Hypothalamus (tissue), 51 donors: Measurements from ENCODE around the gene ITFG2.
"Not testable (repeated sequence)": the region's sequence is repeated elsewhere in the genome, so short reads cannot be mapped to it uniquely, and the experiment has no call there.

ENCODE experiments used
- DNase-seq, 51 donors: peaks; one replicate each; lab custom pipeline; 2025; lab: John Stamatoyannopoulos, UW

ITFG2 gene

DNA sequence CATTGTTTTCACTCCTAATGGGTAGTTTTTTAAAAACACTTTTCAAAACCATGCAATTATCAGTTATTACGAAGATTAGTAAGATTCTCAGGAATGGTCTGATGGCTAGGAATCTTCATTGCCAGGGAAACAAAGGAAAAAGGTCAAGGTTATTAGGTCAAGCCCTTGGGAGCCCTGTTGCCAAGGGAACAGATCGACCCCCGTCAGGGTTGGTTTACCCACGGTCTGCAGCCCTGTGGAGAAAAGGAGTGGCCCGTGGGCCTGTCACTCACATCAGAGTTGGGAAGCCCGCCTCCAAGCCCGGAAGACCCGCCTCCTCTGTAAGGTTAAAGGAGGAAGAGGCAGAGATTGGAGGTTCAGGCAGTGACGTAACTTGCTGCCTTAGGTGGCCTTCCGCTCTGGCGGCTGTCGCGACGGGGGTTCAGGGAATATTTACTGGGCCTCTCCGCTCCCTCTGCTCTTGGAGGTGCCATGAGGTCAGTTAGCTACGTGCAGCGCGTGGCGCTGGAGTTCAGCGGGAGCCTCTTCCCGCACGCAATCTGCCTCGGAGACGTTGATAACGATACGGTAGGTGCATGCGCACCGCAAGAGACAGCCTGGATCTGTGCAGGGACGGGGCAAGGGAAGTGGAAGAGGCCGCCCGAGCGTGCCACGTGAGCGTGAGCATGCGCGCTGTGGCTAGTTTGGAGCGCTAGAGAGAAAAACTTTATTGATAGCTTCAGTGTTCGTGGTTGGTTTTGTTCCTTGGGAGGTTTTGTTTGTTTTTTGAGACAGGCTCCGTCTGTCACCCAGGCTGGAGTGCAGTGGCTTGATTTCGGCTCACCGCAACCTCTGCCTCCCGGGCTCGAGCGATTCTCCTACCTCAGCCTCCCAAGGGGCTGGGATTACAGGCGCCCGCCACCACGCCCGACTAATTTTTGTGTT, at the start of gene ITFG2:
TSS of gene ITFG2 (plus strand) at position 379 of the 924 bp plus-strand sequence. CDS start at position 472, 93 bp downstream.
- DNase-seq, result peak; percentile 62 to 100 (median 98)

DNA sequence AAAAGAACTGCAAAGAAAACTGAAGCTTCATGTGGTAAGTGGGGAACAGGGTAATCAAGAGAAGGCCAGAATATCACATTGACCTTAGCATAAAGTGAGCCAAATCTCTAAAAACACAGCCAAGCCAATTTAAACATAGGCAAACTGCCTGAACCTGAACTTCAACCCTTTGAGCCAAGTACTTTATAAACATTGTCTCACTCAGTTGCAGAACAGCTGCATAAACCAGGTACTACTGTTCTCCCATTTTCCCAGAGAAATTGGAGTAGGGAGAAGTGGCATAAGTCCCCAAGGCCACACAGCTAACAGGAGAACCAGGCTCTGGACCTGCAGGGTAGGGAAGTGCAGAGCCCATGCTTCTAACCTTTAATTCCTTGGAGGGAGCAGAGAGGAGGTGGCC, 48.1 kb upstream of the ITFG2 start:
- DNase-seq, result no peak

DNA sequence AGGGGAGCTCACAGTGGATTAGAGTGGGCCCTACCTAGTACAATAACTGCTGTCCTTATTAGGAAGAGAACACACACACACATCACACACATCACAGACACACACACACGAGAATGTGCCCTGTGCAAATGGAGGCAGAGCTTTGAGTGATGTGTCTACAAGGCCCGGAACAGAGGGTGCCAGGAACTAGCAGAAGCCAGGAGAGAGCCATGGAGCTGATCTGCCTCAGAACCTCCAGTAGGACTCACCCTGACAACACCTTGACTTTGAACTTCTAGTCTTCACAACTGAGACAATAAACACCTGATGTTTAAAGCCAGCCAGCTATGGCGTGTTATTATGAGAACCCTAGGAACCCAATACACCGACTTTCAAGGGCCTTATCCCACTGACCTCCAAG, 47.4 kb upstream of the ITFG2 start:
- no peak for DNase-seq

DNA sequence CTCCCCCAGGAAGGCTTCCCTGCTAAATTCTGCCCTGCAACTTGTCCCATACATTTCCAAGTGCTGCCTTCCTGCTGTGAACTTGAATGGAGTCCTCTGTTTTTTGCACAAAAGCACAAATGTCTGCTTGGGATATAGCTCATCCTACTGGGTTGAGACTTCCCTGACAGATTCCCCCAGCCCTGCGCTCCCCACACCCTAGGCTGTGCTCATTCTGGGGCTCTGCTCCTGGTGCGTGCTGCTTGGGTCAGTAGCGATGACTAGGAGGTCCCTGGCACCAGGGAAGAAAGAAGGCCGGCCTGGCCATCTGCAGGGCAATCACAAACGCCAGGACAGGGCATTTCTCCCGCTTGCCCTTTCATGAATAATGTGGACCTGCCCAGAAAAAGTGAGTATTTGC, 46.9 kb upstream of the ITFG2 start:
- no peak for DNase-seq

DNA sequence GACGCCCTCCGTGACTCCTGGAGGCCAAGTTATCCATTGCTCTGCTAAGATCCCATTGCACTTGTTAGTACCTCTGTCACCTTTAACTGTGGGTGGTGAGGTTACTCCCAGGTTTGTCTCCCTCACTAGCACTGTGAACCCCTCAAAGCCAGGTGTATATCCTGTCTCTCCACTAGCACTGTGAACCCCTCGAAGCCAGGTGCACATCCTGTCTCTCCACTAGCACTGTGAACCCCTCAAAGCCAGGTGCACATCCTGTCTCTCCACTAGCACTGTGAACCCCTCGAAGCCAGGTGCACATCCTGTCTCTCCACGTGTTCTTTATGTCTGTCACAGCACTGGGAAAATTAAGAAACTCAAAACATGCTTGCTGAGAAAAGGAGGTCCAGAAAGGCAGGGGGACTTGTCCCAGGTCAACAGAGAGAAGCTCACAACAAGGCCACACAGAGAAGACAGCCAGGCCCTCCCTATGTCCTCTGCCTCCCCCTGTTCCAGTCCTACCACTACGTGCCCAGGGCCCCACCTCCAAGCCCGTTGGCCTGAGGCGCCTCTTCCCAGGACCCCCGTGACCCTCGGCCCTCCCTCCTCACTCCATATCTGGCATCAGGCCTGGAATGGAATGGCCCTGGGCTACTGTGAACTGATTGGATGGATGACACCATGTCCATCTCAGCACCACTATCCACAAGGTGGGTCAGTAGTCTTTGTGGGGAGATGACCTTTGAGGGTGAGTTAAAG, 44.1 kb upstream of the ITFG2 start:
- no peak for DNase-seq

DNA sequence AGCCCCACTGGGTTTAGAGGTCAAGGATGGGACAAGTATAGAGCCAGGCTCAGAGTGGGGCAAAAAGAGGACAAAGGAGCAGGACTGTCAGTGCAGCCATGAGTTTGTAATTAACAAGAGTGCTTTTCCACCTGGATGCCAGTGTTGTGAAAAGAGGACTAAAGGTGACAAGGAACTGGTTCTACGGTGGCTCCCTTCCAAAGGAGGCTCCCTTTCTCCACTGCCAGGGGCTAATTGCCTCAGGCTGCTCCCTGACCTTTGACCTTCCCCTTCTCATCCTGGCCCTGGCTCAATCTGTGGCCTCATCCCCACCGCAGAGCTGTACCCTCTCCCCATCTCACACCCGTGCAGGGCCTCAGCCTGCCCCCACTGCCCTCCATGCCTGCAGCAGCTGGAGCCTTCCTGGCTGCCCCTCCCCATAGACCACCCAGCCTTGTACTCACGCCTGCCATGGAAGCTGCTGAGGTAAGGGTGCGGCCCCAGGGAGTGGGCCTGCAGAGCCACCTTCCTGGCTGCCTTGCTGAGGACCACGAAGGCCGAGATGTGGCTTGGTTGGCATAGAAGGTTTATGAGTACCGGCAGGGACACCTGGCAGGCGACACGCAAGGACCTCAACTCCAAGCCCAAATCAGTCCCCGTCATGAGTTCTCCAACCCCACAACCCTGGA, 42.5 kb upstream of the ITFG2 start:
- no peak for DNase-seq

DNA sequence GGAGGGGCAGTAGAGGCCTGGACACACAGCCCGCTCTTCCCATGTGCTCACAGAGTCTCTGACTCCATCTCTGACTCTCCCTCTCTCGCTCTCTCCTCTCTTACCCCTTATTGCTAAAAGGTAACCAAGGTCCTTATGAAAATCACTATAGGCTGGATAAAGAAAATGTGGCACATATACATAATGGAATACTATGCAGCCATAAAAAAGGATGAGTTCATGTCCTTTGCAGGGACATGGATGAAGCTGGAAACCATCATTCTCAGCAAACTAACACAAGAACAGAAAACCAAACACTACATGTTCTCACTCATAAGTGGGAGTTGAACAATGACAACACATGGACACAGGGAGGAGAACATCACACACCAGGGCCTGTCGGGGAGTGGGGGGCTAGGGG, 41.9 kb upstream of the ITFG2 start:
- DNase-seq, result not testable (repeated sequence)

DNA sequence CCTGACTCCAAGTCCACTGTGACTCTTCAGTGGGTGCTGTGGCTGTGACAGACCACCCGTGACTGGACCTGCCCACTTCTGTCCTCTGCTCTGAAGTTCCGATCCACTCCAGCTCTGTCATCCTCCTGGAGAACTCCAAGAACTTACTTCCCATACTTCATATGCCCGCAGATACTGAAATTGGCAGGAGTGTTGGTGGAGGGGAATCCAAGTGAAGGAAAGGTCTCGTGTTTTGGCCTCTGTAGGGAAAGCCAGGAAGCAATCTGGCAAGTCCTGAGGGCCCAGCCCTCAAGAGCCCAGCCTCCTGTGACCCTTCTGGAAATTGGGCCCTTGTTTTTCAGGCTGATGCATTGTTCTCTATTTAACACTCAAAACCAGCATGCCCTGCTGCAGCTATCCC, 40.1 kb upstream of the ITFG2 start:
- no peak for DNase-seq

DNA sequence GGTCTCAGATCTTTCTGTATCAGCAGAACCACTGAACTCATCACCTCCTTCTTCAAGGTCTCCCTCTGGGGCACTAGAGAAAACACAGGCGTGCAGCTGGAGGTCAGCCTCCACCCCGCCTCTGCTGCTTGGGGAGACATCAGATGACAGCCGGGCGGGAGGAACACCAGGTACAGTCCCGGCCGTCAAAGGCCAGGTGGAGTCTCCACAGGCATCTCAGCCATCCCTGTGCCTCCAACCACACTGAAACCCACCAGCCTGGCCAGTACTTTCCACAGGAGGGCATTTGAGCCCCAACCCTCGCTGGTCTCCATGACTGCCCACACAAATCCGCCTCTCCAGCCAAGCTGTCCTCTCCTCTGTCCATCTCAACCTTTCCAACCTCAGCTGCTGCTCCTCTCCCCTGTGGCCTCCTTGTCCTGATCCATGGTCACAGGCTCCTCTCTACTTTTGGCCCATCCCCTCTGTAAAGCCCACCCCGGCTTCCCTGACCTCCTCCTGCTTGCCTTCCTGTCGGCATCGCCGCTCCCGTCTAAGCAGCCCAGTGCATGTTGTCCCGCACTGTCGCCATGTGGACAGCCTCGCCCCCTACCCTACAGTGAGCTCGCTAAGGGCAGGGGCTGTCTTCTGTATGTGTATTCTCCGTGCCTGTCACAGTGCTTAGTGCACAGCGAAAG, 39.1 kb upstream of the ITFG2 start:
- no peak for DNase-seq

DNA sequence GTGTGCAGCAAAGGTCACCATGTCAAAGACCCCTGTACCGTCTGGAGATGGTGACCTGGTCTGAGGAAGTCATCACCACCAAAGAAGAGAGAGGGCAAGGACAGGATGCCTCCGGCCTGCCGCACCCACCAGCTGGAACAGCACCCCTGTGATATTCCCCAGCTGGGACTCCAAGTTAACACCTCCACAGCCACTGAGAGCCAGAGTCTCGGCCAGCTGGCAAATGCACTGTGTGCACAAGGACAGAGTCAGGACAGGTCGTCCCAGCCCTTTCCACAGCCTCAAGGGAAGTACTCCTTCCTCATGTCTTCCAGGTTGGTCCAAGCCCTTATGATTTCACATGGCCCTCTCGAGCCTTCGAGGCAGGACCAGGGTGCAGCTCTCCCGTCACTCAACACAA, 37.0 kb upstream of the ITFG2 start:
- DNase-seq, result no peak

DNA sequence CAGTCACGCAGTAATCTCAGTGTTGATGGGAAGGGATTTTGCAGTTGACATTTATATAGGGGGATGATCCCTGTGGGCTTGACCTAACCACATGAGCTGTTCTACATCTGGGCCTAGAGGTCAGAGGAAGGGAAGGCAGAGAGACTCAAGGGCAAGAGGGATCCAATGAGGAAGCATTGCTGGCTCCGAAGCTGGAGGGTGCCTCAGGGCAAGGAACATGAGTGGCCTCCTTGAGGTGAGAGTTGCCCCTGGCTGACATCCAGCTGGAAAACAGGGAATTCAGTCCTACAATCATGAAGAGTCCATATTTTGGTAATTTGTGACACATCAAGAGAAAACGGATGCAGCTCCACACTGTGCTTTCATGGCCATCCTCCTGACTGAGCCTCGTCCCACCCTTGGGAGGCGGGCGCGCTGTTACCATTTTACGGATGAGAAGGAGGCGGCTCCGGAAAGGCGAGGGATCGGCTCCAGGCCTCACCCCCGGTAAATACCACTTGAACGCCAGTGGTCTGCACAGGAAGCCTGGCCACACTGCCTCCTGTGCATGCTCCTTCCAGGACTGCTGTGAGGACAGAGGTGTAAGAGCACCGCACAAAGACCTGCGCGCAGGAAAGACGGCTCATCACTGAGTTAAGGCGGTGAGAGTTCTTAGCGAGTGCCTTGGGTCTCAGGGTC, 36.2 kb upstream of the ITFG2 start:
- DNase-seq, result no peak

DNA sequence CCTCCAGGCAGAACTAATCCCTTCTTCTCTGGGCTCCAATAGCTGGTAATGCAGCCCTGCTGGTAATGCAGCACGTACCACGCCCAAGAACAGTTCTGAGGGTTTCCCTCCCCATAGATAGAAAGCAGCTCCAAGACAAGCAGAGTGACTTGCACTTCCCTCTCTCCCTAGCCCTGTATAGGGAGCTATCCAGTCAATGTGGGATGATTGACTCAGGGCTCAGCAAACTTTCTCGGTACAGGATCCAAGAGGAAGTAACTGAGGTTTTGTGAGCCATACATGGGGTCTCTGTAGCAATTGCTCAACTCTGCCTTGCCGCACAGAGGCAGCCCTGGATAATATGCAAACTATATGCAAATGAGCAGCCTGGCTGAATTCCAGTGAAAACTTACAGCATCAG, 33.2 kb upstream of the ITFG2 start:
- no peak for DNase-seq

DNA sequence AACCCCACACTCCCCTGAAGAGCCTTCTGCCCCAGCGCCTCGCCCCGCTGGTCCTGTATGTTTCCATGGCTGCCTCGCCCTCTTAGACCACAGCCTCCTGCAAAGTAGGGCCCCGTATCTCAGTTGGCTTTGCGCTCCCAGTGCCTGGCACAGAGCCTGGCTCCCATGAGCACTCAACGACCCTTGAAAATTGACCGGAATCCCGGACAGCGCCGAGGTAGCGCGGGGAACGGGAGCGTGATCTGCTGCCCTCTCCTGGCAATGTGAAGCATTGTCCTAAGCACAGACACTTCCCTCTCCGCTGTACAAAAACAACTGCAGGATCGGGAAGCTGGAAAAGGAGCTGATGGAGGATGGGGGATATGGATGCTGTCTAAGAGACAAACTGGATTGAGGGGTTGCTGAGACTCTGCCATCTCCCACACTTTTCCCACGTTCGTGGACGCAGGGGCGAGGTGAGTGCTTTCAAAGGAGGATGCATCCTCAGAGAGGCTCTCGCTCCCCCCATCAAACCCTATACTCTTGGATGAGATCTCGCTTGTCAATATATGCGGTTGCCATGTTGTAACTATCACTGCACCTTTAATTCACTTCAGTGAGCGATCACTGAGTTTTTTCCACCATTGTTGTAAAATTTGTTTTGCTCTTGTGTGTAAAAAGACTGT, 28.4 kb upstream of the ITFG2 start:
- peak in 47 of 51 donors; percentile 9 to 82 (median 46) for DNase-seq

DNA sequence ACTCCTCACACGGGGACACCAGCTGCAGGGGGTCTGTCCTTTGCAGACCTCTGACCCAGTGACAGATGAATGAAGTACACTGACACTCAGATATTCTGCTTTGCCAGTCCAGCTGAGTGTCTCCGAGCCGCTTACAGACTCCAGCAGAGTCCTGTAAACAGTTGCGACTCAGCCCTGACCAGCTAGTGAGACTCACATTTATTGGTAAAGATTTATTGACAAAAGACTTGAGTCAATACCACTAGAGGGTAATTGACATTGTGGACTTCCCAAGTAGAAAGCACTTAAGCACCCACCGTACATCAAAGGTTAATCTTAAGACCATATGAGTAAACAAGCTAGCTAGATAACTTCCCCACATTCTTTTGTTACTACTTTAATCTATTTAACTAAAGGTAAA, 27.5 kb upstream of the ITFG2 start:
- no peak for DNase-seq

DNA sequence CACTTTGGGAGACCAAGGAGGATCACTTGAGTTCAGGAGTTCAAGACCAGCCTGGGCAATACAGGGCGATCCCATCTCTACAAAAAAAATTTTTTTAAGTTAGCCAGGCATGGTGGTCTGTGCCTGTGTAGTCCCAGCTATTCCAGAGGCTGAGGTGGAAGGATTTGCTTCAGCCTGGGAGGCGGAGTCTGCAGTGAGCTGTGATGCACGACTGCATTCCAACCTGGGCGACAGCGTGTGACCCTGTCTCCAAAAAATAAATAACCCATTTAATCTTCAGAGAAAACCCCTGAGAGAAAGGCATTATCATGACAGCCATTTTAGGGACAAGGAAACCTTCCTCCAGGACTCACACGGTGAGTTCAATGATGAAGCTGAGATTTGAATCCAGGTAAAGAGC, 21.4 kb upstream of the ITFG2 start:
- DNase-seq, result no peak

DNA sequence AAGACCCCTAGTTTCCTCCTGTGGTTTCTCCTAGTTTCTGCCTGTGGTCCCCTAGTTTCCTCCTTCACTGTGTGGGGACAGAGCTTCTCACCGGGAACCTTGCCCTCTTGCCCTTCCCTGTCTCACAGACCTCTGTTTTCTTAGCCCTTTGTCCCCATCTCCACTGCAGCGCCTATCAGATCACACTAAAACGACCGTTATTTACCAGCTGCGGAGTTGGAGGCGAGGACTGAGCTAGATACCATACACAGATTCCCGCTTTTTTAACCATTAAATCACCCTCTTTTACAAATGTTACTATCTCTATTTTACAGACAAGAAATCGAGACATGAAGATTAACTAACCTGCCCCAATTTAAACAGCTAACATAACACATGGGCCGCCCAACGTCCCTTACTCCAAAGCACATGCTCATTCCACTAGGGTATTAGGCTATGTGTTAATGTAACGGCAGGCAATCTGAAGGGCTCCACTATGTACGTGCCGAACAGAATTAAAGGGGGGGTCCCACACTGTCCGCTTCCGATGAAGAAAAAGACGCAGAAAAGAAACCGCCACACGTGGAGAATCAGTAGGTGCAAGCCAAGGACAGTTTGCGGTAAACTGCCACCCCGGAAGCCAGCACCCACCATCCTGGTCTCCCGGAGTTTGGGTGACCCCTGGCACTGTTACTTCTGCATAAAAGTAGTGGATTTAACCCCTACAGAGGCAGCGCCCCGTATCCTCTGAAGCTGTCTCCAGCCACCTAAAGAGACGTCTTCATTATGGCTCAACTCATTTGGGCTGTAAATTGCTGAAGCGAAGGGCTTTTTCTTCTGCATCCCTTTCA, 19.6 kb upstream of the ITFG2 start:
- no peak for DNase-seq

DNA sequence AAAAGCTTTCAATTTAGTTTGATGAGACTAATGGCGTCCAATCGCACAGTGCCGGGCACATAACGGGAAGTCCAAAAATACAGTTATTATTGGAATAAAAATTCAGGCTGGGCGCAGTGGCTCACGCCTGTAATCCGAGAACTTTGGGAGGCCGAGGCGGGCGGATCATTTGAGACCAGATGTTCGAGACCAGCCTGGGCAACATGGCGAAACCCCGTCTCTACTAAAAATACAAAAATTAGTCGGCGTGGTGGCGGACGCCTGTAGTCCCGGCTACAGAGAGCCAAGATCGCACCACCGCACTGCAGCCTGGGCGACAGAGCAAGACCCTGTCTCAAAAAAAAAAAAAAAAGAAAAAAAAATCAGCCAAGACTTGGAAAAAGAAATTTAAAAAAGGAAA, 18.9 kb upstream of the ITFG2 start:
- DNase-seq, result no peak

DNA sequence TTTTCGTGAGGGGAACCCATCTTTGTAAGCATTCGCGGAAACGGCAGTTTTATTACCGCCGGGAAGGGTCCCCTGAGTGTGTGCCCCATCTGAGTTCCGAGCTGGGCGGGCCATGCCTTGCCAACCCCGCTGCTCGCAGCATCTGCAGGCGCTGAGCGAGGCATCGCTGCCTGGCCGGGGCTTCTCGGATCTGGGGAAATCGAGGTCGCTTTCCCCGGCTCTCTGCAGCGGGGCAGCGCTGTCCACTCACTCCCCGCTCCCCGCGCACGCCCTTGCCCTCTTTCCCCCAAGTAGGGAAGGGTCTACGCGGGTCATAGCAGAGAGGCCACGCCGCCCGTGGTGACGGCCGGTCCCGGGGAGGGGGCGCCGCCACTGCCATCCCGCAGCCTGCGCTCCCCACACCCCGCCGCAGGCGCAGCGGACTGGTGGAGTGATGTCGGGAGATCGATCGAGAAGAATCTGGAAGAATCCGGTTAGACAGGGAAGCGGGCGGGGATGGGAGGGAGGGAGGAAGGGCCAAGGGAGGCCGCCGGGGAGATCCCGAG, 18.2 kb upstream of the ITFG2 start:
- peak in 38 of 51 donors; percentile 32 to 95 (median 80) for DNase-seq
